Stimulated activated CD4-positive, alpha-beta T cell treated with anti-CD3 and anti-CD28 coated beads, Interleukin-2, amount 100 ng/mL, for 4 hours (primary cell): ENCODE measurements around the gene RTKN2.
"Not testable (repeated sequence)": the region's sequence is repeated elsewhere in the genome, so short reads cannot be mapped to it uniquely, and the experiment has no call there.

ENCODE experiments used
- DNase-seq: peaks from one replicate; pipeline ENCODE4 v3.0.0-alpha.2; 2020; ENCODE audit warnings: low read depth

The RTKN2 gene

GRCh38 chr10:62259456-62259855 lies 9.2 kb downstream of the RTKN2 start:
- DNase-seq: no peak

- no peak for DNase-seq
Measured at GRCh38 chr10:62258926-62259325, 9.7 kb downstream of the RTKN2 start.

- DNase-seq: no peak
Measured at GRCh38 chr10:62253704-62254103, 14.9 kb downstream of the RTKN2 start.

GRCh38 chr10:62252051-62252450 lies 16.6 kb downstream of the RTKN2 start:
- DNase-seq: no peak

GRCh38 chr10:62250594-62251198 lies 17.9 kb downstream of the RTKN2 start:
- DNase-seq: no peak

- no peak for DNase-seq
Measured at GRCh38 chr10:62249957-62250356, 18.7 kb downstream of the RTKN2 start.

- no peak for DNase-seq
Measured at GRCh38 chr10:62248465-62248864, 20.2 kb downstream of the RTKN2 start.

- DNase-seq: peak; percentile 49
Measured at GRCh38 chr10:62244785-62245467, 23.7 kb downstream of the RTKN2 start.

GRCh38 chr10:62244088-62244487 lies 24.6 kb downstream of the RTKN2 start:
- no peak for DNase-seq

GRCh38 chr10:62243647-62243997 lies 25.0 kb downstream of the RTKN2 start:
- DNase-seq: no peak

- DNase-seq: not testable (repeated sequence)
Measured at GRCh38 chr10:62242965-62243646, 25.5 kb downstream of the RTKN2 start.

GRCh38 chr10:62241521-62241920 lies 27.1 kb downstream of the RTKN2 start:
- not testable (repeated sequence) for DNase-seq

GRCh38 chr10:62239994-62240393 lies 28.6 kb downstream of the RTKN2 start:
- DNase-seq: no peak

GRCh38 chr10:62238880-62239279 lies 29.8 kb downstream of the RTKN2 start:
- DNase-seq: no peak

- DNase-seq: no peak
Measured at GRCh38 chr10:62237966-62238365, 30.7 kb downstream of the RTKN2 start.

GRCh38 chr10:62237506-62237905 lies 31.1 kb downstream of the RTKN2 start:
- DNase-seq: no peak

GRCh38 chr10:62234077-62234605 lies 34.5 kb downstream of the RTKN2 start:
- DNase-seq: no peak

- DNase-seq: no peak
Measured at GRCh38 chr10:62233356-62234076, 35.1 kb downstream of the RTKN2 start.

GRCh38 chr10:62231805-62232204 lies 36.8 kb downstream of the RTKN2 start:
- DNase-seq: no peak

GRCh38 chr10:62231371-62231770 lies 37.3 kb downstream of the RTKN2 start:
- no peak for DNase-seq

- DNase-seq: no peak
Measured at GRCh38 chr10:62230344-62231121, 38.1 kb downstream of the RTKN2 start.

GRCh38 chr10:62225362-62225761 lies 43.3 kb downstream of the RTKN2 start:
- no peak for DNase-seq
